SU-DHL-6 (cell line): ENCODE measurements around the gene TXN2.

Experiments used
- CTCF ChIP-seq: fragments of 200-600 bp; sonication (generic); IDR thresholded peaks from one replicate; pipeline ENCODE4 v1.5.1; 2017; ENCODE audit warnings: antibody characterized with exemption, mild to moderate bottlenecking, low read length, moderate library complexity; ENCODE audit not compliant: insufficient read depth, poor library complexity, severe bottlenecking
- EZH2phosphoT487 ChIP-seq: fragments of 200-600 bp; sonication (generic), shearing (Covaris generic); conservative IDR thresholded peaks from 2 replicates; pipeline ENCODE4 v1.6.1; 2018; ENCODE audit warnings: mild to moderate bottlenecking, antibody characterized with exemption, low read length, moderate library complexity, mixed read lengths

- no peak for TF ChIP-seq CTCF
- TF ChIP-seq EZH2phosphoT487: no peak
Measured at GRCh38 chr22:36440429-36441002, 40.9 kb downstream of the TXN2 start.
